ENCODE measurements around the gene COA1. TPM values are rescaled to one million over a fixed set of nuclear protein-coding genes. Genes with fewer than 3 reads are reported as not detected.

COA1 gene
- total RNA-seq, 2 donors from 2014 or later: 47.9 to 57.5 TPM

DNA sequence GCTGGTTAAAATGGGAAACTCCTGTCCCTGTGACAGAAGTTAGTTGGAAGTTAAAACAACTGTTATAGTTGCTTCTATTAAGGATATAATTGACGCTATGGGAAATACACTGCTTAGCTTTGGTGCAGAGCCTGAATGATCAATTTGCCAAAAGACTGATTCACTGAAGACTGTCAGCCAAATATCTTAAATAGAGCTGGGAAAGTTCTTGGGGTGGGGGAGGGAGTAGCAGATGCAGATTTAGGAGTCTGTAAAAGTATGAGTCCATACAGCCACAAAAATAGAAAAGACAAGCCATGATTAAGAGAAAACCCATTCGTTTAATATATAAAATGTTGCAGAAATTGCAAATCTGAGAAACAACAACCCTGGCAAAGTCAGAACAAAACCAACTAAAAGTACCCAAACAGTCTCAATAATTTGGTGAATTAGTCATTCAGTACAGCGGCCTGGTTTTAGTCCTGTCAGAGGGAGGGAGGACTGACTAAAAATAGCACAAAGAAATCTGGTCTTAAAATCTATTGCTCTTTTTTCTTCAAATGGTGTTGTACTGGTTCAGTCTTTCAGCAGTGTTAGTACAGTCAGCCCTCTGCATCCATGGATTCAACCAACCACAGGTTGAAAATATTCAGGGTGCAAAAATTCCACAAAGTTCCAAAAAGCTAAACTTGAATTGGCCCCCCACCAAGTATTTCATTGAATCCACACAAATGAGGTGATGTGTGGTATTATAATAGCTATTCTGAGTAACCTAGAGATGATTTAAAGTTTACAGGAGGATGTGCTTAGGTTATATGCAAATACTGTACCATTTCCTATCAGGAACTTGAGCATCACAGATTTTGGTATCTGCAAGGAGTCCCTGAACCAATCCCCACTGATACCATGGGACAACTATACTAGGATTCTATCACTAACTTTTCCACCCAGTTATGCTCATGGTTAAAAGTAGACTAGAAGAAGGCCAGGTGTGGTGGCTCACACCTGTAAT is 116.4 kb downstream of the COA1 start:
- WGBS: 51% methylated on average over 3 of the region's 3 CpGs
- H3K9me3 ChIP-seq: no peaks in the 10 kb centered on the region

GRCh38 chr7:43612128-43612527 is 117.2 kb downstream of the COA1 start:
- WGBS: 87% methylated on average over 5 of the region's 5 CpGs
- H3K27ac ChIP-seq: no peak overlapping the region
- intact Hi-C loops (cut with DNase I): no loop called here
- no peaks in the 10 kb centered on the region for H3K36me3 ChIP-seq
- no peaks in the 10 kb centered on the region for H3K4me1 ChIP-seq (replicated peaks)
- H3K9me3 ChIP-seq: no peaks in the 10 kb centered on the region
- DNase-seq (ENCODE audit: low spot score): no peak
- H3K4me3 ChIP-seq: no peak overlapping the region
- H3K27me3 ChIP-seq (replicated peaks; ENCODE audit: insufficient read depth): no peaks in the 10 kb centered on the region
- TF ChIP-seq POLR2AphosphoS5 (IDR thresholded peaks at IDR 0.05): no peak
- no peak for TF ChIP-seq POLR2A (IDR thresholded peaks at IDR 0.05)
- TF ChIP-seq, protein P1, sequence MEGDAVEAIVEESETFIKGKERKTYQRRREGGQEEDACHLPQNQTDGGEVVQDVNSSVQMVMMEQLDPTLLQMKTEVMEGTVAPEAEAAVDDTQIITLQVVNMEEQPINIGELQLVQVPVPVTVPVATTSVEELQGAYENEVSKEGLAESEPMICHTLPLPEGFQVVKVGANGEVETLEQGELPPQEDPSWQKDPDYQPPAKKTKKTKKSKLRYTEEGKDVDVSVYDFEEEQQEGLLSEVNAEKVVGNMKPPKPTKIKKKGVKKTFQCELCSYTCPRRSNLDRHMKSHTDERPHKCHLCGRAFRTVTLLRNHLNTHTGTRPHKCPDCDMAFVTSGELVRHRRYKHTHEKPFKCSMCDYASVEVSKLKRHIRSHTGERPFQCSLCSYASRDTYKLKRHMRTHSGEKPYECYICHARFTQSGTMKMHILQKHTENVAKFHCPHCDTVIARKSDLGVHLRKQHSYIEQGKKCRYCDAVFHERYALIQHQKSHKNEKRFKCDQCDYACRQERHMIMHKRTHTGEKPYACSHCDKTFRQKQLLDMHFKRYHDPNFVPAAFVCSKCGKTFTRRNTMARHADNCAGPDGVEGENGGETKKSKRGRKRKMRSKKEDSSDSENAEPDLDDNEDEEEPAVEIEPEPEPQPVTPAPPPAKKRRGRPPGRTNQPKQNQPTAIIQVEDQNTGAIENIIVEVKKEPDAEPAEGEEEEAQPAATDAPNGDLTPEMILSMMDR (IDR thresholded peaks at IDR 0.05): no peak

More for the DNA sequence above, 116.4 kb downstream of the COA1 start:
- Histone ChIP-seq H3K27me3 (replicated peaks; ENCODE audit: insufficient read depth) (no peaks in the 10 kb centered on the region), H3K4me1 (replicated peaks) (no peaks in the 10 kb centered on the region), H3K27ac (no peak overlapping the region), H3K4me3 (no peak overlapping the region), H3K36me3 (no peaks in the 10 kb centered on the region)
- intact Hi-C loops (cut with DNase I): no loop called here
- TF ChIP-seq, protein P1 (IDR thresholded peaks at IDR 0.05): no peak
- TF ChIP-seq POLR2AphosphoS5 (IDR thresholded peaks at IDR 0.05): no peak
- TF ChIP-seq POLR2A (IDR thresholded peaks at IDR 0.05): no peak
- DNase-seq (ENCODE audit: low spot score): no peak

DNA sequence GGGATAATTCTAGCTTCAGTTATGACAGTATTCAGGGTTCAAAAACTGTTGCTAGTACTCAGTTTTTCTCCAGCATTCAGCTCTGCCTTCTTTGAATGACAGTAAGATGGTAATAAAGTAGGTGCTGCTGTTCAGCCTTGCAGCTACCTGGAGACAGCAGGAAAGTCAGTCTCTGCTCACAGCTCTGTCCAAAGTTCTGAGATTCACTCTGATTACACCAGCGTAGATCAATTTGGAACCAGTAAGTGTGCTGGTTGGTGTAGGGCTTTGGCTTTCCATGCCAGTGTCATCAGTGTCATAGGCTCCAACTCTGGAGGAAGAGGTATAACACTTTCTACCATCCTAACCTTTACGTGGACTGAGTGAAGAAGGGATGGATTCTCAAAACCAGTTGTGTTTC is 120.2 kb downstream of the COA1 start:
- no peaks in the 10 kb centered on the region for H3K9me3 ChIP-seq
- H3K36me3 ChIP-seq: no peaks in the 10 kb centered on the region
- DNase-seq (ENCODE audit: low spot score): no peak
- WGBS: 94% methylated on average over 2 of the region's 2 CpGs
- H3K27ac ChIP-seq: no peak overlapping the region
- no peak for TF ChIP-seq POLR2A (IDR thresholded peaks at IDR 0.05)
- no peak for TF ChIP-seq POLR2AphosphoS5 (IDR thresholded peaks at IDR 0.05)
- TF ChIP-seq, protein P1 (IDR thresholded peaks at IDR 0.05): no peak
- intact Hi-C loops (cut with DNase I): no loop called here
- no peak overlapping the region for H3K4me3 ChIP-seq
- no peaks in the 10 kb centered on the region for H3K27me3 ChIP-seq (replicated peaks; ENCODE audit: insufficient read depth)
- H3K4me1 ChIP-seq (replicated peaks): no peaks in the 10 kb centered on the region

- TF ChIP-seq POLR2AphosphoS5 (IDR thresholded peaks at IDR 0.05): no peak
- no peak for TF ChIP-seq POLR2A (IDR thresholded peaks at IDR 0.05)
- TF ChIP-seq, protein P1 (IDR thresholded peaks at IDR 0.05): no peak
- DNase-seq (ENCODE audit: low spot score): no peak
- no peaks in the 10 kb centered on the region for H3K36me3 ChIP-seq
- WGBS: 88% methylated on average over 1 of the region's 1 CpG
- H3K4me1 ChIP-seq (replicated peaks): no peaks in the 10 kb centered on the region
- H3K4me3 ChIP-seq: no peak overlapping the region
- intact Hi-C loops (cut with DNase I): no loop called here
- no peaks in the 10 kb centered on the region for H3K9me3 ChIP-seq
- H3K27me3 ChIP-seq (replicated peaks; ENCODE audit: insufficient read depth): no peaks in the 10 kb centered on the region
- no peak overlapping the region for H3K27ac ChIP-seq
Measured at GRCh38 chr7:43604251-43604650, 125.1 kb downstream of the COA1 start.

GRCh38 chr7:43602256-43602655 is 127.1 kb downstream of the COA1 start:
- H3K4me1 ChIP-seq (replicated peaks): no peaks in the 10 kb centered on the region
- 33% methylated on average over 1 of the region's 1 CpG for WGBS

More at GRCh38 chr7:43602256-43602655, 127.1 kb downstream of the COA1 start:
- H3K36me3 ChIP-seq: no peaks in the 10 kb centered on the region
- H3K27me3 ChIP-seq (replicated peaks; ENCODE audit: insufficient read depth): no peaks in the 10 kb centered on the region
- H3K4me3 ChIP-seq: no peak overlapping the region
- H3K9me3 ChIP-seq: no peaks in the 10 kb centered on the region
- TF ChIP-seq, protein P1 (IDR thresholded peaks at IDR 0.05): no peak
- TF ChIP-seq POLR2A (IDR thresholded peaks at IDR 0.05) (no peak), POLR2AphosphoS5 (IDR thresholded peaks at IDR 0.05) (no peak)
- H3K27ac ChIP-seq: no peak overlapping the region
- intact Hi-C loops (cut with DNase I): no loop called here
- no peak for DNase-seq (ENCODE audit: low spot score)

Measured in prostate gland (tissue), 2 donors.